ENCODE data around the gene PPID. TPM values are rescaled to one million over a fixed set of nuclear protein-coding genes. Genes with fewer than 3 reads are reported as not detected.
"Not testable (repeated sequence)": the region's sequence is repeated elsewhere in the genome, so short reads cannot be mapped to it uniquely, and the experiment has no call there.

Gene PPID
- total RNA-seq, 1 experiment from 2014 or later = 43.3 TPM

DNA sequence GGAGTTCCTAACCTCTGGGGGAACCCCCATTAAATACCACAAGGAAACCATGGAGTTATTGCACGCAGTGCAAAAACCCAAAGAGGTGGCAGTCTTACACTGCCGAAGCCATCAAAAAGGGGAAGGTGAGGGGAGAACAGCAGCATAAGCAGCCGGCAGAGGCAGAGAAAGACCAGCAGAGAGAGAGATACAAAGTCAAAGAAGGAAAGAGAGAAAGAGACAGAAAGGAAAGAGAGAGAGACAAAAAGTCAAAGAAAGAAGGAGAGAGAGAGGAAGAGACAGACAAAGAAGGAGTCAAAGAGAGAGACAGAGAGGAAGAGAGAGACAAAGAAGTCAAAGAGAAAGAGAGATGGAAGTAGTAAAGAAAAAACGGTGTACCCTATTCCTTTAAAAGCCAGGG, 59.9 kb downstream of the PPID start:
- H4K20me1 ChIP-seq (ENCODE audit: low read length); H3K4me3 ChIP-seq (ENCODE audit: low read length); DNase-seq; H3K27me3 ChIP-seq (ENCODE audit: low read length); H2AFZ ChIP-seq (ENCODE audit: low read length); POLR2A ChIA-PET (ENCODE audit: unreplicated experiment); CTCF ChIA-PET; H3K9ac ChIP-seq (ENCODE audit: low read length); BruUV-seq (replicated peaks); ATAC-seq; H3K9me2 ChIP-seq (replicated peaks; ENCODE audit: low read length); H3K36me3 ChIP-seq (ENCODE audit: low read depth, low read length); H3K4me2 ChIP-seq (ENCODE audit: low read length); H3K9me3 ChIP-seq (ENCODE audit: low read length); H3F3A ChIP-seq (ENCODE audit: low read length, unreplicated experiment); H3K4me1 ChIP-seq (ENCODE audit: insufficient read depth, low read length); intact Hi-C loops (cut with micrococcal nuclease); H3K27ac ChIP-seq (ENCODE audit: low read length): not testable (repeated sequence)
- peaks cover 11% of the 10 kb centered on the region for H3K79me2 ChIP-seq (ENCODE audit: low read length)

Other genes starting within 250 kb of the PPID start
- not detected in 2 replicates for gene RXFP1, start 201.5 kb downstream of the PPID start, total RNA-seq (2014; rRNA removed)
- gene C4orf46, start 51.5 kb downstream of the PPID start, total RNA-seq (2014; rRNA removed) = 10.9 and 13.1 TPM in 2 replicates
- gene ETFDH, start 51.1 kb downstream of the PPID start, total RNA-seq (2014; rRNA removed) = 22.4 and 23.8 TPM in 2 replicates
- gene FNIP2, start 45.6 kb upstream of the PPID start, total RNA-seq (2014; rRNA removed) = 5.2 and 6.7 TPM in 2 replicates

Measured in PC-3 (cell line).